Heart left ventricle (tissue), 16 donors: ENCODE data around the gene RRAGC. TPM values are rescaled to one million over a fixed set of nuclear protein-coding genes. Genes with fewer than 3 reads are reported as not detected.
A peak's percentile ranks its signal among the peaks of the same experiment; 100 is the strongest.

Experiments
- ATAC-seq, 4 donors: fragments of 200-7000 bp; cut with Tn5 transposase; one replicate each; pipeline ENCODE4 v1.9.1; 2020 to 2022; ENCODE audit warnings: moderate library complexity in 4 of 4, mild to moderate bottlenecking in 3 of 4, moderate number of reproducible peaks in 1 of 4
- DNase-seq, 5 donors: peaks; one replicate each; pipeline ENCODE4 v3.0.0-alpha.2; 2020
- H3K27ac ChIP-seq, 12 donors: fragments of 200-600 bp; sonication (generic) in 4 of 12; one replicate each; pipeline versions ENCODE4 v1.5.0 to v1.8.0; 2016 to 2022; ENCODE audit warnings: mild to moderate bottlenecking in 2 of 12
- H3K27me3 ChIP-seq, 9 donors: fragments of 200-600 bp; sonication (generic) in 2 of 9; one replicate each; pipeline versions ENCODE4 v1.5.1 to v1.8.0; 2016 to 2022; ENCODE audit warnings: mild to moderate bottlenecking in 3 of 9
- H3K36me3 ChIP-seq, 9 donors: fragments of 200-600 bp; sonication (generic) in 2 of 9; one replicate each; pipeline versions ENCODE4 v1.5.0 to v1.8.0; 2018 to 2022; ENCODE audit warnings: mild to moderate bottlenecking in 2 of 9
- H3K4me1 ChIP-seq, 12 donors: fragments of 200-600 bp; sonication (generic) in 4 of 12; one replicate each; pipeline versions ENCODE4 v1.5.0 to v1.8.0; 2016 to 2022; ENCODE audit warnings: mild to moderate bottlenecking in 3 of 12
- H3K4me3 ChIP-seq, 12 donors: fragments of 200-600 bp; sonication (generic) in 4 of 12; one replicate each; pipeline versions ENCODE4 v1.5.0 to v1.8.0; 2017 to 2022; ENCODE audit warnings: mild to moderate bottlenecking in 9 of 12, moderate library complexity in 4 of 12
- H3K9me3 ChIP-seq, 12 donors: fragments of 200-600 bp; sonication (generic) in 4 of 12; one replicate each; pipeline versions ENCODE4 v1.5.0 to v1.8.0; 2016 to 2022; ENCODE audit warnings: mild to moderate bottlenecking in 1 of 12
- CTCF ChIP-seq, 12 donors: fragments of 200-600 bp; sonication (generic) in 4 of 12; IDR thresholded peaks; one replicate each; pipeline versions ENCODE4 v1.5.0 to v1.8.0; 2018 to 2022; ENCODE audit warnings: antibody characterized with exemption in 12 of 12, mild to moderate bottlenecking in 5 of 12
- POLR2A ChIP-seq, 2 donors: fragments of 450-650 bp; IDR thresholded peaks; one replicate each; pipeline ENCODE4 v1.6.1; 2017; ENCODE audit warnings: antibody characterized with exemption in 2 of 2, mild to moderate bottlenecking in 2 of 2, moderate library complexity in 2 of 2
- WGBS, 4 donors: extraction: QIAGEN DNeasy Blood & Tissue Kit in 2 of 4; methylation state at CpG; one replicate each; pipeline versions ENCODE4 v1.1.5 to v1.1.7; 2013 to 2018; 5-methylcytosine and 5-hydroxymethylcytosine counted together
- intact Hi-C, 10 donors: fragments of 100-400 bp; cut with DNase I; formaldehyde crosslinking; loops; one replicate each; pipeline versions ENCODE4 v1.11.1 to v1.14.2; 2022
- polyA plus RNA-seq, 2 donors: library from polyadenylated mRNA; stranded (reverse); fragments of 200-250 nt; gene quantifications; one replicate each; pipeline ENCODE4 v1.2.3, GENCODE V29; 2013
- total RNA-seq, 9 donors: library from RNA; depleted of rRNA in 2 of 9; stranded (reverse); fragments of >200 nt in 2 of 9; fragmentation: NEBNext Ultra II Directional in 3 of 9; extraction: Animal tissue kit (Norgen Biotek cat#: 25700) in 3 of 9; gene quantifications; one replicate each; pipeline versions ENCODE4 v1.1.0 to v1.2.4, GENCODE V29; 2016 to 2023
- donor health status: ischemic (EF 13 %, LVEDD 7.1; RV severe dilation, severe dysfunction).
- donor health status: healthy with polysubstance abuse.
- donor health status: DM: no; HTN: yes; CAD: no.
- donor health status: DM: no; HTN: no; CAD: no.
- donor health status: ischemic (EF 25% LVEDD 6.9; RV normal size, moderate dysfunction).
- donor health status: ischemic (EF 25% LVEDD 5.7; RV mildly dilated, moderate dysfunction).
- donor health status: healthy.
- donor health status: DM: yes; HTN: yes; CAD: no.
- donor health status: ischemic (EF 35%, LVEDD 5.7; RV mildly dilated, moderate dysfunction).
- donor health status: nonischemic (EF 11% LVEDD 7.7; RV severe dilation, severe dysfunction).
- donor health status: DM: yes; HTN: yes; CAD: no.
- donor health status: PGD.
- donor health status: ischemic (EF 29% LVEDD 5.4; RV normal size, mild dysfunction).
- donor health status: nonischemic (EF 23%, LVEDD 6.1; RV moderate dilation, normal function).

RRAGC gene
- total and polyA plus RNA-seq, 11 donors = 8.6 to 32.8 (median 22.3) TPM

GRCh38 chr1:38860454-38860795, 853 bp upstream of the RRAGC start:
- intact Hi-C loops = loop anchor here in 3 of 10 donors (2.0 to 10.0 kb wide), 3 partner anchors 134 to 230 kb away; partner anchors contain the start of gene AKIRIN1 (in 1 of the 3)
- TF ChIP-seq POLR2A (IDR thresholded peaks at IDR 0.05) = no peak
- no peak for TF ChIP-seq CTCF (IDR thresholded peaks at IDR 0.05)
- DNase-seq = no peak
- peak overlapping the region; percentile 25 to 96 (median 82) for H3K27ac ChIP-seq
- peaks cover 0 to 30% (median 18%) of the 10 kb centered on the region in 9 donors for H3K36me3 ChIP-seq
- H3K4me3 ChIP-seq = peak overlapping the region; percentile 68 to 99 (median 92)
- 4 to 8% (median 6%) methylated on average over 6 of the region's 6 CpGs for WGBS, 4 donors
- peaks cover 2 to 77% (median 48%) of the 10 kb centered on the region in 12 donors for H3K4me1 ChIP-seq
- ATAC-seq = no peak
- no peaks in the 10 kb centered on the region for H3K9me3 ChIP-seq
- no peaks in the 10 kb centered on the region for H3K27me3 ChIP-seq

GRCh38 chr1:38858833-38859560, 575 bp downstream of the RRAGC start:
- H3K4me3 ChIP-seq = peak overlapping the region; percentile 81 to 99 (median 92)
- WGBS, 4 donors = 0% methylated on average over 39 to 51 of the region's 51 CpGs
- intact Hi-C loops = loop anchor here in 6 of 10 donors (2.0 to 10.0 kb wide), 6 partner anchors 133 to 233 kb away; partner anchors contain the start of genes AKIRIN1 (in 2 of the 6) and NDUFS5 (in 1 of the 6)
- peaks cover 0 to 38% (median 28%) of the 10 kb centered on the region in 9 donors for H3K36me3 ChIP-seq
- ATAC-seq (peak in 3 of 4 donors; percentile 2 to 41 (median 29)), DNase-seq (peak; percentile 41 to 77 (median 67))
- TF ChIP-seq POLR2A (IDR thresholded peaks at IDR 0.05) = no peak
- no peak for TF ChIP-seq CTCF (IDR thresholded peaks at IDR 0.05)
- no peaks in the 10 kb centered on the region for H3K9me3 ChIP-seq
- no peaks in the 10 kb centered on the region for H3K27me3 ChIP-seq
- H3K4me1 ChIP-seq = peaks cover 2 to 67% (median 44%) of the 10 kb centered on the region in 12 donors
- peak overlapping the region; percentile 56 to 96 (median 88) for H3K27ac ChIP-seq

- H3K4me1 ChIP-seq = peaks cover 0 to 46% (median 10%) of the 10 kb centered on the region in 12 donors
- intact Hi-C loops = loop anchor here in 3 of 10 donors (10.0 kb wide), 2 partner anchors 152 to 232 kb away; no protein-coding TSS in a partner anchor
Measured at GRCh38 chr1:38852780-38853179, 6.8 kb downstream of the RRAGC start.

More at GRCh38 chr1:38852780-38853179, 6.8 kb downstream of the RRAGC start:
- H3K9me3 ChIP-seq = no peaks in the 10 kb centered on the region
- ATAC-seq (no peak), DNase-seq (no peak)
- H3K27me3 ChIP-seq = no peaks in the 10 kb centered on the region
- H3K4me3 ChIP-seq = no peak overlapping the region
- H3K36me3 ChIP-seq = peaks cover 0 to 91% (median 85%) of the 10 kb centered on the region in 9 donors
- WGBS, 4 donors = 90 to 92% (median 90%) methylated on average over 4 of the region's 4 CpGs
- H3K27ac ChIP-seq = no peak overlapping the region
- TF ChIP-seq CTCF (IDR thresholded peaks at IDR 0.05) (no peak), POLR2A (IDR thresholded peaks at IDR 0.05) (no peak)
